GM12878 (cell line): ENCODE results near the gene GAK. TPM values are rescaled to one million over a fixed set of nuclear protein-coding genes. Genes with fewer than 3 reads are reported as not detected.

Source experiments
- ATAC-seq: fragments of 200-7000 bp; cut with Tn5 transposase; 3 replicates; pipeline ENCODE4 v1.9.1; 2020; ENCODE audit warnings: mild to moderate bottlenecking, moderate library complexity
- BruUV-seq: library from RNA; stranded (reverse); fragments of 400-500 nt; replicated peaks from 2 replicates; lab custom pipeline; 2021; lab: Mats Ljungman, UMichigan
- CTCF ChIA-PET: fragments of 300-600 bp; sonication (Branson Sonifier 250); formaldehyde crosslinking; extraction: SDS; loops from one replicate; lab custom pipeline; 2021; ENCODE audit warnings: inconsistent platforms; lab: Yijun Ruan, JAX
- POLR2A ChIA-PET: fragments of 350-600 bp; formaldehyde crosslinking; extraction: SDS; loops from one replicate; lab custom pipeline; 2021; ENCODE audit warnings: inconsistent platforms; lab: Charles Lee
- RAD21 ChIA-PET: fragments of 300-600 bp; sonication (Branson Sonifier 250); formaldehyde crosslinking; loops from one replicate; lab custom pipeline; 2023; ENCODE audit warnings: antibody characterized with exemption; ENCODE audit not compliant: unreplicated experiment; lab: Charles Lee
- SMC1A ChIA-PET: fragments of 300-600 bp; sonication (Branson Sonifier 250); formaldehyde crosslinking; loops from one replicate; lab custom pipeline; 2023; ENCODE audit not compliant: unreplicated experiment, uncharacterized antibody; lab: Charles Lee
- DNase-seq: peaks from one replicate; pipeline ENCODE4 v3.0.0-alpha.2; 2011; ENCODE audit warnings: low read depth, low spot score
- FAIRE-seq: peaks from 3 replicates; lab custom pipeline; 2011; peaks lifted over from hg19 to GRCh38; lab: Jason Lieb, UNC
- H2AFZ ChIP-seq: 2 replicates; pipeline ENCODE4 v1.6.0; 2011; ENCODE audit warnings: low read depth, low read length, control low read depth; ENCODE audit not compliant: control insufficient read depth
- H3K27ac ChIP-seq: 2 replicates; pipeline ENCODE4 v1.5.1; 2011; ENCODE audit warnings: control low read depth; ENCODE audit not compliant: control insufficient read depth, insufficient read depth
- H3K27me3 ChIP-seq, 2 experiments: replicated peaks in 1 of 2; 2 replicates each; pipeline versions ENCODE4 v1.6.0 to v1.6.1; 2011; ENCODE audit warnings: low read length in 1 of 2; ENCODE audit not compliant: control insufficient read depth in 2 of 2, insufficient read depth in 2 of 2
- H3K36me3 ChIP-seq, 2 experiments: 2 replicates each; pipeline ENCODE4 v1.5.1; 2011; ENCODE audit warnings: low read length in 1 of 2; ENCODE audit not compliant: control insufficient read depth in 2 of 2, insufficient read depth in 2 of 2
- H3K4me1 ChIP-seq: 2 replicates; pipeline ENCODE4 v1.6.1; 2011; ENCODE audit warnings: mild to moderate bottlenecking, low read length, moderate library complexity, mixed read lengths; ENCODE audit not compliant: control insufficient read depth, insufficient read depth
- H3K4me2 ChIP-seq: 2 replicates; pipeline ENCODE4 v1.6.0; 2011; ENCODE audit warnings: control low read depth; ENCODE audit not compliant: control insufficient read depth, insufficient read depth
- H3K4me3 ChIP-seq: fragments of 200-600 bp; sonication (generic); 2 replicates; pipeline ENCODE4 v1.5.1; 2016
- H3K79me2 ChIP-seq: 2 replicates; pipeline ENCODE4 v1.6.0; 2011; ENCODE audit warnings: low read length; ENCODE audit not compliant: control insufficient read depth, insufficient read depth
- H3K9ac ChIP-seq: 2 replicates; pipeline ENCODE4 v1.8.0; 2011; ENCODE audit warnings: low read length, control low read depth, mixed read lengths; ENCODE audit not compliant: control insufficient read depth, insufficient read depth
- H3K9me3 ChIP-seq: replicated peaks from 3 replicates; pipeline ENCODE4 v1.5.1; 2011; ENCODE audit warnings: mild to moderate bottlenecking, low read length; ENCODE audit not compliant: control insufficient read depth, insufficient read depth
- H4K20me1 ChIP-seq: 2 replicates; pipeline ENCODE4 v1.6.0; 2011; ENCODE audit not compliant: control insufficient read depth, insufficient read depth
- ASH2L ChIP-seq: fragments of 300-600, 200-600 bp; sonication (generic); IDR thresholded peaks from 2 replicates; pipeline ENCODE4 v1.6.1; 2017; ENCODE audit warnings: low read depth, mild to moderate bottlenecking, borderline replicate concordance
- BHLHE40 ChIP-seq, 2 experiments: fragments of 450-650 bp in 1 of 2; IDR thresholded peaks; 2 replicates each; pipeline ENCODE4 v1.6.1; 2011 to 2017; ENCODE audit warnings: low read depth in 2 of 2, borderline replicate concordance in 1 of 2, improper control_type of control experiment in 1 of 2, low read length in 1 of 2, mild to moderate bottlenecking in 1 of 2
- CHD4 ChIP-seq: fragments of 200-600 bp; sonication (generic); IDR thresholded peaks from 2 replicates; pipeline ENCODE4 v1.6.1; 2016; ENCODE audit warnings: mild to moderate bottlenecking
- DPF2 ChIP-seq: fragments of 450-650 bp; IDR thresholded peaks from 2 replicates; pipeline ENCODE4 v1.6.1; 2017; ENCODE audit warnings: mild to moderate bottlenecking
- EGR1 ChIP-seq, 2 experiments: IDR thresholded peaks; 1 replicate in 1 of 2; 2 replicates in 1 of 2; pipeline ENCODE4 v1.6.1; 2011 to 2012; ENCODE audit warnings: low read depth in 2 of 2, low read length in 2 of 2, borderline replicate concordance in 1 of 2, mild to moderate bottlenecking in 1 of 2, moderate library complexity in 1 of 2
- PAX8 ChIP-seq: fragments of 450-650 bp; IDR thresholded peaks from 2 replicates; pipeline ENCODE4 v1.6.1; 2017; ENCODE audit warnings: mild to moderate bottlenecking, moderate library complexity
- RB1 ChIP-seq: fragments of 450-650 bp; formaldehyde crosslinking; IDR thresholded peaks from 2 replicates; pipeline ENCODE4 v1.6.1; 2017; ENCODE audit warnings: mild to moderate bottlenecking, borderline replicate concordance
- RCOR1 ChIP-seq: conservative IDR thresholded peaks from 2 replicates; pipeline ENCODE4 v1.6.1; 2012; ENCODE audit warnings: low read depth, low read length, improper control_type of control experiment
- SMC3 ChIP-seq: IDR thresholded peaks from 2 replicates; pipeline ENCODE4 v1.6.1; 2011; ENCODE audit warnings: low read length, improper control_type of control experiment, borderline replicate concordance
- SRF ChIP-seq, 2 experiments: IDR thresholded peaks; 2 replicates each; pipeline ENCODE4 v1.6.1; 2011; ENCODE audit warnings: low read depth in 2 of 2, low read length in 2 of 2, mild to moderate bottlenecking in 1 of 2, moderate library complexity in 1 of 2
- WGBS: methylation state at CpG from one replicate; pipeline ENCODE4 v1.1.6; 2016; ENCODE audit warnings: low lambda C conversion rate; ENCODE audit not compliant: insufficient replicate concordance, insufficient coverage; ENCODE audit errors: missing lambda C conversion rate; 5-methylcytosine and 5-hydroxymethylcytosine counted together
- in situ Hi-C: fragments of 300-500 bp; cut with MboI; formaldehyde crosslinking; loops from 9 replicates; pipeline ENCODE4 v1.14.3; 2018; ENCODE audit warnings: mixed read lengths
- intact Hi-C: fragments of 100-400 bp; cut with micrococcal nuclease; formaldehyde crosslinking; loops from one replicate; pipeline ENCODE4 v1.14.2; 2022; ENCODE audit not compliant: unreplicated experiment
- polyA plus RNA-seq, 11 experiments: library from polyadenylated mRNA; depleted of rRNA in 4 of 11; unstranded in 6 of 11; stranded (reverse) in 5 of 11; fragments of >200 nt; fragmentation: Nextera tagmentation in 4 of 11; fragmentation: Illumina TruSeq in 1 of 11; extraction: Ambion mirVana in 4 of 11; extraction: Trizol in 1 of 11; gene quantifications; 1 replicate in 1 of 11; 2 replicates in 10 of 11; pipeline versions ENCODE4 v1.2.1 to v1.2.3, GENCODE V29; 2011 to 2016; ENCODE audit warnings: inconsistent platforms in 2 of 11, missing spikeins in 2 of 11, low read depth in 1 of 11
- total RNA-seq, 4 experiments: library from RNA; depleted of rRNA in 3 of 4; stranded (reverse); fragments of >200 nt in 3 of 4; fragmentation: Illumina TruSeq in 1 of 4; extraction: Trizol in 1 of 4; gene quantifications; 2 replicates each; pipeline versions ENCODE4 v1.2.1 to v1.2.3, GENCODE V29; 2013 to 2021
- TF ChIP-seq, protein P1 (sequence below): fragments of 450-650 bp; IDR thresholded peaks from 2 replicates; pipeline ENCODE4 v1.6.1; 2016; ENCODE audit warnings: mild to moderate bottlenecking
- TF ChIP-seq, protein P2 (sequence below): IDR thresholded peaks from 2 replicates; pipeline ENCODE4 v1.6.1; 2012; ENCODE audit warnings: mild to moderate bottlenecking, low read depth, low read length
- TF ChIP-seq, protein P3 (sequence below): fragments of 450-650 bp; IDR thresholded peaks from 2 replicates; pipeline ENCODE4 v1.6.1; 2014; ENCODE audit warnings: mild to moderate bottlenecking
- TF ChIP-seq, protein P4 (sequence below): fragments of 450-650 bp; IDR thresholded peaks from 2 replicates; pipeline ENCODE4 v1.6.1; 2017; ENCODE audit warnings: antibody characterized with exemption, mild to moderate bottlenecking, moderate library complexity
- TF ChIP-seq, protein P5 (sequence below): IDR thresholded peaks from 2 replicates; pipeline ENCODE4 v1.6.1; 2011; ENCODE audit warnings: borderline replicate concordance, low read depth, mild to moderate bottlenecking, moderate library complexity, mixed read lengths, low read length; ENCODE audit not compliant: insufficient read depth; ENCODE audit errors: extremely low read length

Gene GAK
- total and polyA plus RNA-seq, 10 of the 15 experiments (the other 5 are each of a cell fraction or from before 2014, with no cell fraction given): 0.82 to 127 (median 53.8) TPM

DNA sequence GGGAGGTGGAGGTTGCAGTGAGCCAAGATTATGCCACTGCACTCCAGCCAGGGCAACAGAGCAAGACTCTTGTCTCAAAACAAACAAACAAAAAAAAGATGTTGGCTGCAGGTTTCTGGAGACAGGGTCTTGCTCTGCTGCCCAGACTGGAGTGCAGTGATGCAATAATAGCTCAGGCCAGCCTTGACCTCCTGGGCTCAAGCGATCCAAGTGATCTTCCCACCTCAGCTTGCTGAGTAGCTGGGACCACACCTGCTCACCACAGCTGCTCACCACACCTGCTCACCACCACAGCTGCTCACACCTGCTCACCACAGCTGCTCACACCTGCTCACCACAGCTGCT is 76.3 kb downstream of the GAK start:
- in situ Hi-C loops: no loop called here
- CTCF ChIA-PET: no interaction called here
- intact Hi-C loops: no loop called here
- H3K9ac ChIP-seq: no peak overlapping the region
- H3K4me2 ChIP-seq: no peak overlapping the region
- H2AFZ ChIP-seq: no peak overlapping the region
- peaks cover 24 to 28% of the 10 kb centered on the region in 2 experiments for H3K36me3 ChIP-seq
- POLR2A ChIA-PET: no interaction called here
- H4K20me1 ChIP-seq: no peaks in the 10 kb centered on the region
- H3K27ac ChIP-seq: no peak overlapping the region
- RAD21 ChIA-PET: no interaction called here
- H3K4me1 ChIP-seq: no peaks in the 10 kb centered on the region
- FAIRE-seq: no peak
- no TSS peak for BruUV-seq
- SMC1A ChIA-PET: no interaction called here
- H3K27me3 ChIP-seq: no peaks in the 10 kb centered on the region
- 42% methylated on average over 1 of the region's 1 CpG for WGBS
- no peak for ATAC-seq
- peaks cover 15% of the 10 kb centered on the region for H3K9me3 ChIP-seq
- no peak overlapping the region for H3K4me3 ChIP-seq
- no peaks in the 10 kb centered on the region for H3K79me2 ChIP-seq
- no peak for DNase-seq
- TF ChIP-seq ASH2L (no peak), EGR1 (IDR thresholded peaks at IDR 0.05; ENCODE audit: borderline replicate concordance in 1 of 2, low read depth in 2 of 2, low read length in 2 of 2) (no peak), RCOR1 (no peak), SRF (IDR thresholded peaks at IDR 0.05; ENCODE audit: low read depth in 2 of 2, low read length in 2 of 2) (no peak), BHLHE40 (IDR thresholded peaks at IDR 0.05; ENCODE audit: borderline replicate concordance in 1 of 2, low read depth in 2 of 2, low read length in 1 of 2) (no peak), DPF2 (no peak), RB1 (no peak), SMC3 (no peak), CHD4 (no peak), PAX8 (no peak)
- TF ChIP-seq, protein P1, sequence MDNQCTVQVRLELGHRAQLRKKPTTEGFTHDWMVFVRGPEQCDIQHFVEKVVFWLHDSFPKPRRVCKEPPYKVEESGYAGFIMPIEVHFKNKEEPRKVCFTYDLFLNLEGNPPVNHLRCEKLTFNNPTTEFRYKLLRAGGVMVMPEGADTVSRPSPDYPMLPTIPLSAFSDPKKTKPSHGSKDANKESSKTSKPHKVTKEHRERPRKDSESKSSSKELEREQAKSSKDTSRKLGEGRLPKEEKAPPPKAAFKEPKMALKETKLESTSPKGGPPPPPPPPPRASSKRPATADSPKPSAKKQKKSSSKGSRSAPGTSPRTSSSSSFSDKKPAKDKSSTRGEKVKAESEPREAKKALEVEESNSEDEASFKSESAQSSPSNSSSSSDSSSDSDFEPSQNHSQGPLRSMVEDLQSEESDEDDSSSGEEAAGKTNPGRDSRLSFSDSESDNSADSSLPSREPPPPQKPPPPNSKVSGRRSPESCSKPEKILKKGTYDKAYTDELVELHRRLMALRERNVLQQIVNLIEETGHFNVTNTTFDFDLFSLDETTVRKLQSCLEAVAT: no peak
- TF ChIP-seq, protein P2, sequence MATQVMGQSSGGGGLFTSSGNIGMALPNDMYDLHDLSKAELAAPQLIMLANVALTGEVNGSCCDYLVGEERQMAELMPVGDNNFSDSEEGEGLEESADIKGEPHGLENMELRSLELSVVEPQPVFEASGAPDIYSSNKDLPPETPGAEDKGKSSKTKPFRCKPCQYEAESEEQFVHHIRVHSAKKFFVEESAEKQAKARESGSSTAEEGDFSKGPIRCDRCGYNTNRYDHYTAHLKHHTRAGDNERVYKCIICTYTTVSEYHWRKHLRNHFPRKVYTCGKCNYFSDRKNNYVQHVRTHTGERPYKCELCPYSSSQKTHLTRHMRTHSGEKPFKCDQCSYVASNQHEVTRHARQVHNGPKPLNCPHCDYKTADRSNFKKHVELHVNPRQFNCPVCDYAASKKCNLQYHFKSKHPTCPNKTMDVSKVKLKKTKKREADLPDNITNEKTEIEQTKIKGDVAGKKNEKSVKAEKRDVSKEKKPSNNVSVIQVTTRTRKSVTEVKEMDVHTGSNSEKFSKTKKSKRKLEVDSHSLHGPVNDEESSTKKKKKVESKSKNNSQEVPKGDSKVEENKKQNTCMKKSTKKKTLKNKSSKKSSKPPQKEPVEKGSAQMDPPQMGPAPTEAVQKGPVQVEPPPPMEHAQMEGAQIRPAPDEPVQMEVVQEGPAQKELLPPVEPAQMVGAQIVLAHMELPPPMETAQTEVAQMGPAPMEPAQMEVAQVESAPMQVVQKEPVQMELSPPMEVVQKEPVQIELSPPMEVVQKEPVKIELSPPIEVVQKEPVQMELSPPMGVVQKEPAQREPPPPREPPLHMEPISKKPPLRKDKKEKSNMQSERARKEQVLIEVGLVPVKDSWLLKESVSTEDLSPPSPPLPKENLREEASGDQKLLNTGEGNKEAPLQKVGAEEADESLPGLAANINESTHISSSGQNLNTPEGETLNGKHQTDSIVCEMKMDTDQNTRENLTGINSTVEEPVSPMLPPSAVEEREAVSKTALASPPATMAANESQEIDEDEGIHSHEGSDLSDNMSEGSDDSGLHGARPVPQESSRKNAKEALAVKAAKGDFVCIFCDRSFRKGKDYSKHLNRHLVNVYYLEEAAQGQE: no peak
- TF ChIP-seq, protein P3, sequence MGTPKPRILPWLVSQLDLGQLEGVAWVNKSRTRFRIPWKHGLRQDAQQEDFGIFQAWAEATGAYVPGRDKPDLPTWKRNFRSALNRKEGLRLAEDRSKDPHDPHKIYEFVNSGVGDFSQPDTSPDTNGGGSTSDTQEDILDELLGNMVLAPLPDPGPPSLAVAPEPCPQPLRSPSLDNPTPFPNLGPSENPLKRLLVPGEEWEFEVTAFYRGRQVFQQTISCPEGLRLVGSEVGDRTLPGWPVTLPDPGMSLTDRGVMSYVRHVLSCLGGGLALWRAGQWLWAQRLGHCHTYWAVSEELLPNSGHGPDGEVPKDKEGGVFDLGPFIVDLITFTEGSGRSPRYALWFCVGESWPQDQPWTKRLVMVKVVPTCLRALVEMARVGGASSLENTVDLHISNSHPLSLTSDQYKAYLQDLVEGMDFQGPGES: no peak
- TF ChIP-seq, protein P4, sequence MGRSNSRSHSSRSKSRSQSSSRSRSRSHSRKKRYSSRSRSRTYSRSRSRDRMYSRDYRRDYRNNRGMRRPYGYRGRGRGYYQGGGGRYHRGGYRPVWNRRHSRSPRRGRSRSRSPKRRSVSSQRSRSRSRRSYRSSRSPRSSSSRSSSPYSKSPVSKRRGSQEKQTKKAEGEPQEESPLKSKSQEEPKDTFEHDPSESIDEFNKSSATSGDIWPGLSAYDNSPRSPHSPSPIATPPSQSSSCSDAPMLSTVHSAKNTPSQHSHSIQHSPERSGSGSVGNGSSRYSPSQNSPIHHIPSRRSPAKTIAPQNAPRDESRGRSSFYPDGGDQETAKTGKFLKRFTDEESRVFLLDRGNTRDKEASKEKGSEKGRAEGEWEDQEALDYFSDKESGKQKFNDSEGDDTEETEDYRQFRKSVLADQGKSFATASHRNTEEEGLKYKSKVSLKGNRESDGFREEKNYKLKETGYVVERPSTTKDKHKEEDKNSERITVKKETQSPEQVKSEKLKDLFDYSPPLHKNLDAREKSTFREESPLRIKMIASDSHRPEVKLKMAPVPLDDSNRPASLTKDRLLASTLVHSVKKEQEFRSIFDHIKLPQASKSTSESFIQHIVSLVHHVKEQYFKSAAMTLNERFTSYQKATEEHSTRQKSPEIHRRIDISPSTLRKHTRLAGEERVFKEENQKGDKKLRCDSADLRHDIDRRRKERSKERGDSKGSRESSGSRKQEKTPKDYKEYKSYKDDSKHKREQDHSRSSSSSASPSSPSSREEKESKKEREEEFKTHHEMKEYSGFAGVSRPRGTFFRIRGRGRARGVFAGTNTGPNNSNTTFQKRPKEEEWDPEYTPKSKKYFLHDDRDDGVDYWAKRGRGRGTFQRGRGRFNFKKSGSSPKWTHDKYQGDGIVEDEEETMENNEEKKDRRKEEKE: no peak
- TF ChIP-seq, protein P5, sequence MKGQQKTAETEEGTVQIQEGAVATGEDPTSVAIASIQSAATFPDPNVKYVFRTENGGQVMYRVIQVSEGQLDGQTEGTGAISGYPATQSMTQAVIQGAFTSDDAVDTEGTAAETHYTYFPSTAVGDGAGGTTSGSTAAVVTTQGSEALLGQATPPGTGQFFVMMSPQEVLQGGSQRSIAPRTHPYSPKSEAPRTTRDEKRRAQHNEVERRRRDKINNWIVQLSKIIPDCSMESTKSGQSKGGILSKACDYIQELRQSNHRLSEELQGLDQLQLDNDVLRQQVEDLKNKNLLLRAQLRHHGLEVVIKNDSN: no peak
